H1 (cell line): ENCODE results near the gene C8B. TPM values are rescaled to one million over a fixed set of nuclear protein-coding genes. Genes with fewer than 3 reads are reported as not detected.

Experiments used
- CTCF ChIA-PET: fragments of 300-600 bp; sonication (Branson Sonifier 250); formaldehyde crosslinking; loops from one replicate; lab custom pipeline; 2021; ENCODE audit not compliant: partially characterized antibody; lab: Charles Lee
- POLR2A ChIA-PET: fragments of 300-600 bp; sonication (Branson Sonifier 250); formaldehyde crosslinking; loops from one replicate; lab custom pipeline; 2021; ENCODE audit warnings: inconsistent platforms; ENCODE audit not compliant: partially characterized antibody; lab: Charles Lee
- DNase-seq, 2 experiments: peaks; one replicate each; pipeline versions ENCODE4 v3.0.0 to v3.0.0-alpha.2; 2010 to 2022; ENCODE audit warnings: low spot score in 2 of 2, low read depth in 1 of 2, mixed read lengths in 1 of 2
- FAIRE-seq: peaks from 2 replicates; lab custom pipeline; 2011; peaks lifted over from hg19 to GRCh38; lab: Jason Lieb, UNC
- H2AFZ ChIP-seq: 2 replicates; pipeline ENCODE4 v1.8.1; 2012; ENCODE audit warnings: low read length, inconsistent platforms
- H2AK5ac ChIP-seq: 2 replicates; pipeline ENCODE4 v1.6.1; 2013; ENCODE audit warnings: low read depth, low read length
- H2BK120ac ChIP-seq: replicated peaks from 2 replicates; pipeline ENCODE3; 2013; ENCODE audit warnings: low read depth, low read length, inconsistent platforms
- H2BK12ac ChIP-seq: 2 replicates; pipeline ENCODE4 v1.6.1; 2013; ENCODE audit warnings: low read depth, low read length
- H2BK15ac ChIP-seq: 2 replicates; pipeline ENCODE4 v1.6.1; 2013; ENCODE audit warnings: low read length
- H2BK20ac ChIP-seq: 2 replicates; pipeline ENCODE4 v1.6.1; 2013; ENCODE audit warnings: low read length
- H2BK5ac ChIP-seq: 2 replicates; pipeline ENCODE4 v1.6.1; 2013; ENCODE audit warnings: low read depth, low read length
- H3K14ac ChIP-seq: 2 replicates; pipeline ENCODE4 v1.6.1; 2013; ENCODE audit warnings: inconsistent platforms; ENCODE audit not compliant: insufficient read length
- H3K18ac ChIP-seq: 2 replicates; pipeline ENCODE4 v1.6.1; 2013; ENCODE audit warnings: low read length; ENCODE audit errors: extremely low read depth
- H3K23ac ChIP-seq: 2 replicates; pipeline ENCODE4 v1.6.1; 2013; ENCODE audit warnings: inconsistent platforms; ENCODE audit not compliant: insufficient read length
- H3K23me2 ChIP-seq: 2 replicates; pipeline ENCODE4 v1.6.1; 2013; ENCODE audit warnings: low read depth, low read length
- H3K27ac ChIP-seq: 2 replicates; pipeline ENCODE4 v1.6.1; 2011; ENCODE audit warnings: low read depth, low read length, inconsistent platforms
- H3K27me3 ChIP-seq, 4 experiments: replicated peaks in 1 of 4; 1 replicate in 1 of 4; 2 replicates in 3 of 4; pipeline versions ENCODE4 v1.6.1 to v1.8.1; 2011 to 2013; ENCODE audit warnings: low read length in 3 of 4, mild to moderate bottlenecking in 3 of 4, inconsistent platforms in 2 of 4, mixed read lengths in 2 of 4, moderate library complexity in 1 of 4; ENCODE audit not compliant: control insufficient read depth in 3 of 4, insufficient read depth in 3 of 4; ENCODE audit errors: extremely low read depth in 1 of 4
- H3K36me3 ChIP-seq, 4 experiments: 2 replicates each; pipeline versions ENCODE4 v1.6.1 to v1.8.1; 2011 to 2013; ENCODE audit warnings: mild to moderate bottlenecking in 4 of 4, low read length in 3 of 4, moderate library complexity in 2 of 4, control low read depth in 1 of 4, inconsistent platforms in 1 of 4; ENCODE audit not compliant: insufficient read depth in 4 of 4, control insufficient read depth in 2 of 4
- H3K4ac ChIP-seq: replicated peaks from 2 replicates; pipeline ENCODE3; 2013; ENCODE audit warnings: low read length, low read depth, mixed read lengths, inconsistent platforms; ENCODE audit not compliant: insufficient read length
- H3K4me1 ChIP-seq, 4 experiments: replicated peaks in 1 of 4; 1 replicate in 1 of 4; 2 replicates in 3 of 4; pipeline versions ENCODE4 v1.6.1 to v1.8.1; 2011 to 2013; ENCODE audit warnings: low read length in 3 of 4, inconsistent platforms in 2 of 4, mixed read lengths in 1 of 4; ENCODE audit not compliant: insufficient read depth in 4 of 4, control insufficient read depth in 3 of 4
- H3K4me2 ChIP-seq, 2 experiments: 2 replicates each; pipeline versions ENCODE4 v1.6.1 to v1.8.1; 2011 to 2013; ENCODE audit warnings: low read depth in 2 of 2, low read length in 2 of 2, control low read depth in 1 of 2, inconsistent platforms in 1 of 2, mild to moderate bottlenecking in 1 of 2; ENCODE audit not compliant: insufficient read depth in 1 of 2
- H3K4me3 ChIP-seq, 4 experiments: fragments of 200-600, 300-600 bp in 1 of 4; sonication (generic), shearing (Covaris generic), sonication (Bioruptor Twin) in 1 of 4; 2 replicates each; pipeline versions ENCODE4 v1.5.1 to v1.8.1; 2011 to 2016; ENCODE audit warnings: low read length in 4 of 4, low read depth in 3 of 4, control low read depth in 2 of 4, inconsistent platforms in 2 of 4, mild to moderate bottlenecking in 2 of 4, mixed read lengths in 1 of 4, moderate library complexity in 1 of 4; ENCODE audit not compliant: insufficient read depth in 2 of 4; ENCODE audit errors: extremely low read depth in 1 of 4
- H3K56ac ChIP-seq: replicated peaks from 2 replicates; pipeline ENCODE3; 2013; ENCODE audit warnings: low read depth, mild to moderate bottlenecking, mixed read lengths, low read length, inconsistent platforms; ENCODE audit not compliant: insufficient read length
- H3K79me1 ChIP-seq: 2 replicates; pipeline ENCODE4 v1.6.1; 2013; ENCODE audit warnings: low read depth, low read length, control low read depth
- H3K79me2 ChIP-seq, 2 experiments: 2 replicates each; pipeline versions ENCODE4 v1.6.1 to v1.8.1; 2012 to 2013; ENCODE audit warnings: low read length in 2 of 2, mild to moderate bottlenecking in 2 of 2, inconsistent platforms in 1 of 2; ENCODE audit not compliant: insufficient read depth in 2 of 2, control insufficient read depth in 1 of 2
- H3K9ac ChIP-seq, 4 experiments: replicated peaks in 1 of 4; 1 replicate in 1 of 4; 2 replicates in 3 of 4; pipeline versions ENCODE4 v1.6.1 to v1.8.1; 2011 to 2013; ENCODE audit warnings: low read depth in 3 of 4, low read length in 3 of 4, control low read depth in 2 of 4, mild to moderate bottlenecking in 2 of 4, moderate library complexity in 2 of 4, inconsistent platforms in 1 of 4; ENCODE audit errors: extremely low read depth in 1 of 4
- H3K9me3 ChIP-seq, 2 experiments: 2 replicates each; pipeline versions ENCODE4 v1.6.1 to v1.8.1; 2012 to 2013; ENCODE audit warnings: mild to moderate bottlenecking in 2 of 2, moderate library complexity in 2 of 2, control low read depth in 1 of 2, inconsistent platforms in 1 of 2, low read depth in 1 of 2, low read length in 1 of 2, mixed read lengths in 1 of 2; ENCODE audit not compliant: insufficient read depth in 2 of 2
- H4K20me1 ChIP-seq, 2 experiments: replicated peaks in 1 of 2; 2 replicates each; pipeline versions ENCODE3 to v1.8.1; 2011 to 2013; ENCODE audit warnings: inconsistent platforms in 2 of 2, low read length in 2 of 2, mild to moderate bottlenecking in 1 of 2; ENCODE audit not compliant: insufficient read depth in 2 of 2, control insufficient read depth in 1 of 2
- H4K5ac ChIP-seq: 2 replicates; pipeline ENCODE4 v1.6.1; 2013; ENCODE audit warnings: low read length, low read depth, mixed read lengths, inconsistent platforms; ENCODE audit not compliant: insufficient read length
- H4K8ac ChIP-seq: 2 replicates; pipeline ENCODE4 v1.8.0; 2013; ENCODE audit warnings: mild to moderate bottlenecking, moderate library complexity, low read length, inconsistent platforms; ENCODE audit not compliant: insufficient read depth; ENCODE audit errors: extremely low read depth
- H4K91ac ChIP-seq: replicated peaks from 2 replicates; pipeline ENCODE3; 2013; ENCODE audit warnings: low read length, mixed read lengths, inconsistent platforms; ENCODE audit not compliant: insufficient read length
- CEBPB ChIP-seq: IDR thresholded peaks from 2 replicates; pipeline ENCODE4 v1.6.1; 2012; ENCODE audit warnings: low read depth, low read length
- CHD1 ChIP-seq: IDR thresholded peaks from 2 replicates; pipeline ENCODE4 v1.6.1; 2012; ENCODE audit warnings: low read depth, low read length, improper control_type of control experiment
- SAP30 ChIP-seq: fragments of 300-600 bp; sonication (generic); IDR thresholded peaks from 2 replicates; pipeline ENCODE4 v1.7.1; 2012; ENCODE audit warnings: low read length, moderate library complexity, mild to moderate bottlenecking, inconsistent platforms; ENCODE audit not compliant: insufficient read depth, insufficient replicate concordance
- WGBS, 2 experiments: shearing (Covaris generic) in 1 of 2; methylation state at CpG; one replicate each; pipeline versions ENCODE4 v1.1.6 to v1.1.7; 2013 to 2015; ENCODE audit warnings: low lambda C conversion rate in 2 of 2, mixed read lengths in 2 of 2, inconsistent platforms in 1 of 2, low coverage in 1 of 2, missing lambda C conversion rate in 1 of 2; ENCODE audit not compliant: insufficient replicate concordance in 2 of 2, insufficient coverage in 1 of 2, insufficient read length in 1 of 2; ENCODE audit errors: extremely low coverage in 1 of 2, missing lambda C conversion rate in 1 of 2; 5-methylcytosine and 5-hydroxymethylcytosine counted together
- polyA plus RNA-seq, 7 experiments: library from polyadenylated mRNA; depleted of rRNA in 3 of 7; stranded (reverse) in 5 of 7; unstranded in 2 of 7; fragments of >200 nt in 5 of 7; fragments of 200-250 nt in 2 of 7; gene quantifications; 1 replicate in 5 of 7; 2 replicates in 1 of 7; 4 replicates in 1 of 7; pipeline versions ENCODE4 v1.2.1 to v1.2.3, GENCODE V29; 2011 to 2013; ENCODE audit warnings: missing spikeins in 2 of 7, mixed read lengths in 2 of 7
- total RNA-seq: library from RNA; stranded (reverse); fragmentation: NEBNext Ultra II Directional; extraction: Animal tissue kit (Norgen Biotek cat#: 25700); gene quantifications from 2 replicates; pipeline ENCODE4 v1.2.1, GENCODE V29; 2021

C8B gene
- total and polyA plus RNA-seq, 2 of the 8 experiments (the other 6 are each of a cell fraction or from before 2014, with no cell fraction given): not detected

GRCh38 chr1:56963667-56964066 lies 2.1 kb downstream of the C8B start:
- Histone ChIP-seq H3K9ac (no peak overlapping the region), H3K36me3 (no peaks in the 10 kb centered on the region), H2BK12ac (no peak overlapping the region), H3K4ac (no peak overlapping the region), H2BK15ac (no peak overlapping the region), H4K5ac (no peak overlapping the region), H3K23ac (no peak overlapping the region), H3K9me3 (no peaks in the 10 kb centered on the region), H2AK5ac (no peak overlapping the region), H3K4me2 (no peak overlapping the region), H3K14ac (no peak overlapping the region), H4K91ac (no peak overlapping the region), H2BK120ac (no peak overlapping the region), H3K79me2 (no peaks in the 10 kb centered on the region), H3K27ac (no peak overlapping the region), H4K20me1 (no peaks in the 10 kb centered on the region), H2BK20ac (no peak overlapping the region), H3K27me3 (no peaks in the 10 kb centered on the region), H2AFZ (0 out of 2 replicates have a peak overlapping the region, but pooled peaks have one; percentile 1), H2BK5ac (no peak overlapping the region), H3K4me3 (no peak overlapping the region), H3K56ac (no peak overlapping the region), H3K4me1 (no peaks in the 10 kb centered on the region), H3K23me2 (no peaks in the 10 kb centered on the region), H4K8ac (no peak overlapping the region), H3K79me1 (no peaks in the 10 kb centered on the region), H3K18ac (no peak overlapping the region; the same call in 1 of the 2 replicates)
- DNase-seq (no peak), FAIRE-seq (no peak)
- CTCF ChIA-PET: interaction anchor here (1.0 to 13.5 kb wide), 4 partner anchors 15 to 143 kb away, joined by 3 to 193 read pairs (median 3); no protein-coding TSS in a partner anchor
- TF ChIP-seq CEBPB (peak; percentile 56; the same call in 1 of the 2 replicates), SAP30 (no peak), CHD1 (no peak)
- 92% methylated on average over 4 of the region's 4 CpGs; no CpG with 5 or more reads in 1 of the 2 experiments for WGBS, 2 experiments
- POLR2A ChIA-PET: interaction anchor here (1.2 kb wide), 1 partner anchor 125 kb away, joined by 3 read pairs; no protein-coding TSS in a partner anchor
